ENCODE measurements around the gene ADAMTS18. TPM values are rescaled to one million over a fixed set of nuclear protein-coding genes. Genes with fewer than 3 reads are reported as not detected.

ADAMTS18 gene
- total and polyA plus RNA-seq, 7 donors, result 0.04 to 0.16 TPM; not detected in 5

DNA sequence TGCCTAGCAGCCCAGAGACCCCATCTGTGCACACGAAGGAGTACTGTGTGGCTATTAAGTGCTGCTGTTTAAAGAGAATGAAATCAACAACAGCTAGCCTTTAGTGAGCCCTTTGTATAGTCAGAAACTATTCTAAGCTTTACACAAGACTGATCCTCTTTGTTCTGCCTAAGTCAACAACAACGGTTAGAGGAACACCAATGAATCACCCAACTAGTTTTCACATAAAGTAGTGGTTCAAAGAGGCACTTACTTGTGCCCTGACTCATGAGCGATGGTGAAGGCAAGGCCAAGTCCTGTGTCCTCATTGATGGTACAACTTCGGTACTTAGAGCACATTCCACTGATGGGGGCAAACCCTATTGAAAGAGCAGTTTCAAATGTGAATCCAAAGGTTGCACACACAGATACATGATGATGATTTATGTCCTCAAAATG, 75.8 kb downstream of the ADAMTS18 start:
- 7 to 48% methylated on average over 4 of the region's 4 CpGs for WGBS, 2 donors
- TF ChIP-seq POLR2AphosphoS5 (IDR thresholded peaks at IDR 0.05) (no peak), POLR2A (IDR thresholded peaks at IDR 0.05) (no peak), EP300 (IDR thresholded peaks at IDR 0.05) (no peak)
- TF ChIP-seq, protein P1, sequence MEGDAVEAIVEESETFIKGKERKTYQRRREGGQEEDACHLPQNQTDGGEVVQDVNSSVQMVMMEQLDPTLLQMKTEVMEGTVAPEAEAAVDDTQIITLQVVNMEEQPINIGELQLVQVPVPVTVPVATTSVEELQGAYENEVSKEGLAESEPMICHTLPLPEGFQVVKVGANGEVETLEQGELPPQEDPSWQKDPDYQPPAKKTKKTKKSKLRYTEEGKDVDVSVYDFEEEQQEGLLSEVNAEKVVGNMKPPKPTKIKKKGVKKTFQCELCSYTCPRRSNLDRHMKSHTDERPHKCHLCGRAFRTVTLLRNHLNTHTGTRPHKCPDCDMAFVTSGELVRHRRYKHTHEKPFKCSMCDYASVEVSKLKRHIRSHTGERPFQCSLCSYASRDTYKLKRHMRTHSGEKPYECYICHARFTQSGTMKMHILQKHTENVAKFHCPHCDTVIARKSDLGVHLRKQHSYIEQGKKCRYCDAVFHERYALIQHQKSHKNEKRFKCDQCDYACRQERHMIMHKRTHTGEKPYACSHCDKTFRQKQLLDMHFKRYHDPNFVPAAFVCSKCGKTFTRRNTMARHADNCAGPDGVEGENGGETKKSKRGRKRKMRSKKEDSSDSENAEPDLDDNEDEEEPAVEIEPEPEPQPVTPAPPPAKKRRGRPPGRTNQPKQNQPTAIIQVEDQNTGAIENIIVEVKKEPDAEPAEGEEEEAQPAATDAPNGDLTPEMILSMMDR (IDR thresholded peaks at IDR 0.05), result no peak

DNA sequence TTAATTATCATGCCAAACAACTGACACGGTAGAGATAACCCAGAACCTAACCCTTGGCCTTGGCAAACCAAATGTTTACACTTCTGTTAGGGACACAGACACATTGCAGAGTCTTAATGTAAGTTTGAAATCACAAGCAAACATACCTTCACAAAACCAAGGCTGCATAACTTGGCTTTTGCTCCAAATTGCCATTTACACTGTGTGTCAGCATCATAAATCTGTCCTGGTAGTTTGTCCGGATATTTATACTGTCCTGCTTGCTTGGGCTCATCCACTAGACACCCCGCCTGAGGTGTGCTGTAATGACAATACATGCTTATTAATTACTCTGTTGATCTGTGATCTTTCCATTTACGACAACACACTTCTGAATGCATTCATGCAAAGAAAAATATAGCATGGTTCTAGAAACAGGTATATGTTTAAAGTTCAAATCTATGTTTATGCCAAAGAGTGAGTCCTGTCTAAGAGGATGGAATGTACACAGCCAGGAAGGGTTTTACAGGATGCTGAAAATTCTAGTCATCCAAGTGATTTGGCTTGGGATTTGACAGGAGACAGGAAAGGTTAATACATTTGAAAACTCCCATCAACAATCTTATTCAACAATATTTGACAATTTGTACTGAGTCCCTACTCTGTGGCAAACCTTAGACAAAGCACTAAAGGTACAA, 81.1 kb downstream of the ADAMTS18 start:
- intact Hi-C loops (cut with DNase I), result no loop called here
- H3K36me3 ChIP-seq, result no peaks in the 10 kb centered on the region
- TF ChIP-seq, protein P1 (IDR thresholded peaks at IDR 0.05), result no peak
- TF ChIP-seq POLR2AphosphoS5 (IDR thresholded peaks at IDR 0.05), result peak; percentile 6 to 86 (median 48)
- DNase-seq, result no peak
- no peak overlapping the region for H3K4me3 ChIP-seq
- 31 to 58% methylated on average over 4 of the region's 4 CpGs for WGBS, 2 donors
- no peaks in the 10 kb centered on the region for H3K9me3 ChIP-seq
- H3K27ac ChIP-seq, result no peak overlapping the region
- H3K27me3 ChIP-seq, result no peaks in the 10 kb centered on the region
- peaks cover 0 to 16% (median 6%) of the 10 kb centered on the region in 4 donors for H3K4me1 ChIP-seq

More for the DNA sequence above, 75.8 kb downstream of the ADAMTS18 start:
- Histone ChIP-seq H3K4me1 (peaks cover 0 to 4% (median under 1%) of the 10 kb centered on the region in 4 donors), H3K27me3 (no peaks in the 10 kb centered on the region), H3K9me3 (no peaks in the 10 kb centered on the region), H3K36me3 (no peaks in the 10 kb centered on the region), H3K27ac (no peak overlapping the region), H3K4me3 (no peak overlapping the region)
- DNase-seq, result no peak
- intact Hi-C loops (cut with DNase I), result no loop called here

DNA sequence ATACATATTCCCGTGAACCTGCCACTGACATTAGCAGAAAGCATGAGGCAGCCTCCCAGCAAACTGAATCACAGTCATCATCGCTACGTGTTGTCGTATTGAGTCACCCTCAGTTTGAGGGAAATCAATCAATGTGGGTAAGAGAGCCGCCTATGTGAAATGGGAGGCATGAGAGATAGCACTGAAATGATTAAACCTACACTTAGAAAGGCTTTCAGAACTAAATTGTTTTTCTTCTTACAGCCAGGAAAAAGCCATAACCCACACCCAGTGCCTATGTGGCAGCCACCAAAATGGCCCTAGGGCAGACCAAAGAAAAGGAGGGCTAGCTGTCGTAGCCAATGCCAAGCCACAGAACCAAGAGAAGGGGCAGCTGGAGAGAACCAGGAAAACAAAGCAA, 90.5 kb downstream of the ADAMTS18 start:
- H3K36me3 ChIP-seq, result no peaks in the 10 kb centered on the region
- TF ChIP-seq, protein P1 (IDR thresholded peaks at IDR 0.05), result no peak
- no peak for TF ChIP-seq POLR2A (IDR thresholded peaks at IDR 0.05)
- TF ChIP-seq POLR2AphosphoS5 (IDR thresholded peaks at IDR 0.05), result no peak
- no peak for TF ChIP-seq EP300 (IDR thresholded peaks at IDR 0.05)
- H3K27ac ChIP-seq, result no peak overlapping the region
- no peaks in the 10 kb centered on the region for H3K4me1 ChIP-seq
- no peaks in the 10 kb centered on the region for H3K27me3 ChIP-seq
- DNase-seq, result no peak
- intact Hi-C loops (cut with DNase I), result no loop called here
- 94 to 95% methylated on average over 6 of the region's 6 CpGs for WGBS, 2 donors
- no peak overlapping the region for H3K4me3 ChIP-seq
- H3K9me3 ChIP-seq, result no peaks in the 10 kb centered on the region

DNA sequence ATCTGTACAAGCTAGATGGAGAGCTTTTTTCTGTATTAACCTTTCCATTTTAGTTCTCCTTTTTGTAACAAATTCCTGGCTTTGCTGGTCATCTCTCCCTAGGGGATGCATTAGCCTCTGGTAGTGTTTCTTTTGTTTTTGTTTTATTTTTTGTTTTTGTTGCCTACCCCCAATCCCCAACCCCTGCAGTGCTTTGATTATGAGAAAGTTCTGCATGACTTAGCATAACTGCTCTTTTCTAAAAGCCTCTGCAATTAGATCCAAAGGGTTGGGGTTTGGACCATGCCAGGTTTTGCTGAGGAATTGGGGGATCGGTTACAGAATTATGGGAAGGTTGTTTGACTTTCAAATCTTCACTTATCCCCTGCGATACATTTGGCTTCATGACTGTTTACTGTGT, 98.2 kb downstream of the ADAMTS18 start:
- no peak for DNase-seq
- no peaks in the 10 kb centered on the region for H3K9me3 ChIP-seq
- H3K4me3 ChIP-seq, result no peak overlapping the region
- no peaks in the 10 kb centered on the region for H3K27me3 ChIP-seq
- WGBS, 2 donors, result 63 to 82% methylated on average over 2 of the region's 2 CpGs
- intact Hi-C loops (cut with DNase I), result no loop called here
- H3K27ac ChIP-seq, result no peak overlapping the region
- TF ChIP-seq POLR2A (IDR thresholded peaks at IDR 0.05), result no peak
- TF ChIP-seq POLR2AphosphoS5 (IDR thresholded peaks at IDR 0.05), result no peak
- TF ChIP-seq EP300 (IDR thresholded peaks at IDR 0.05), result no peak
- TF ChIP-seq, protein P1 (IDR thresholded peaks at IDR 0.05), result no peak
- H3K36me3 ChIP-seq, result no peaks in the 10 kb centered on the region
- no peaks in the 10 kb centered on the region for H3K4me1 ChIP-seq

Measured in sigmoid colon (tissue), 7 donors.